ENCODE measurements around the gene FRAT2. TPM values are rescaled to one million over a fixed set of nuclear protein-coding genes. Genes with fewer than 3 reads are reported as not detected.

The FRAT2 gene
- total RNA-seq, 4 donors from 2014 or later = 40.9 to 62.0 (median 57.7) TPM

DNA sequence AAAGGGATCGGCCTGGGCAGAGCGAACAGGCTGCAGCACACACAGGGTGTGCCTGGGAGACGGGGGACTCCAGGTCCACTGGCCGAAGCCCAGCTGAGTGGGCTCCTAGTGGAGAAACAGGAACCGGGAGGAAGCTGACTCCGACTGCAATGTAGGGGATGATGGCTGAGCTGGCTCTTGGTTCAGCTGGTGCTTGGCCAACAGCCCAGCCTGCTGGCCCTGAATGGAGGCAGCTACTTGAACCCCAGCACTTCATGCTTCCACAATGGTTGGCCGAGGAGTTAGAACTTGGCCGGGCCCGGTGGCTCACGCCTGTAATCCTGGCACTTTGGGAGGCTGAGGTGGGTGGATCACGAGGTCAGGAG, 27.0 kb upstream of the FRAT2 start:
- intact Hi-C loops (cut with DNase I; ENCODE audit: low total_unique reads) = no loop called here

DNA sequence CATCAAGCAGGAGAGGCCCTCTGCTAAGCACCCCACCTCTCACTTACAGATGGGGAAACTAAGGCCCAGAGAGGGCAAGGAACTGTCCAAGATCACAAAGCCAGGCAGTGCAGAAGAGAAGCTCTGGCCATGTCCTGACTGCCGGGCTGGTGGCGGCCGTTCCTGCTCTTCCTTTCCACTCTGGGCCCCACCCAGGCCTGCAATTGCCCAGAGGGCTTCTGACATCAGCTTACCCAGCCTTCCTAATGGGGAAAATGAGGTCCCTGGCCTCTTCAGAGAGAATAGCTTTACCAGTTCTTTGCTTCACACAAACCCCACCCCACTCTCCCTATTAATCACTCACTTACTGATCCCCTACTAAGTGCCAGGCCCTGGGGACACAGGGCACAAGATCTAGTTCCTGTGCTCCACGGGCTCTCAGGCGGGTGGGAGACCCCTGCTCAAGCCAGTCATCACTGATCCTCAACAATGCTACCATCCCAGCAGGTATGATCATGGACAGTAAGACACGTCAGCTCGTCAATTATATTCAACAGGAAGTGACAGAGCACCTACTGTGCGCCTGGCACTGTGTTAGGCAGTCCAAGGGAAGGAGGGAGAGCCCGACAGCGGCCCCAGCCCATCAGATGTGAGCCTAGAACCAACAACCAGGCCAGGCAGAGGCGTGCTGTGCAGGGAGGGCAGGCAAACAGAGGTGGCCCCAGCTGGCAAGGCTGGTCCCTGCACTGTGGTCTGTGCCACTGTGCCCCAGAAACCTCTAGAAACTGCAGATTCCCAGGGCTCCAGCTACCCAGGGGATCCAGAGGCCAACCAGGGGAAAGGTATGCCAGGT, 26.4 kb upstream of the FRAT2 start:
- no peak for TF ChIP-seq POLR2A (IDR thresholded peaks at IDR 0.05)
- TF ChIP-seq, protein P1, sequence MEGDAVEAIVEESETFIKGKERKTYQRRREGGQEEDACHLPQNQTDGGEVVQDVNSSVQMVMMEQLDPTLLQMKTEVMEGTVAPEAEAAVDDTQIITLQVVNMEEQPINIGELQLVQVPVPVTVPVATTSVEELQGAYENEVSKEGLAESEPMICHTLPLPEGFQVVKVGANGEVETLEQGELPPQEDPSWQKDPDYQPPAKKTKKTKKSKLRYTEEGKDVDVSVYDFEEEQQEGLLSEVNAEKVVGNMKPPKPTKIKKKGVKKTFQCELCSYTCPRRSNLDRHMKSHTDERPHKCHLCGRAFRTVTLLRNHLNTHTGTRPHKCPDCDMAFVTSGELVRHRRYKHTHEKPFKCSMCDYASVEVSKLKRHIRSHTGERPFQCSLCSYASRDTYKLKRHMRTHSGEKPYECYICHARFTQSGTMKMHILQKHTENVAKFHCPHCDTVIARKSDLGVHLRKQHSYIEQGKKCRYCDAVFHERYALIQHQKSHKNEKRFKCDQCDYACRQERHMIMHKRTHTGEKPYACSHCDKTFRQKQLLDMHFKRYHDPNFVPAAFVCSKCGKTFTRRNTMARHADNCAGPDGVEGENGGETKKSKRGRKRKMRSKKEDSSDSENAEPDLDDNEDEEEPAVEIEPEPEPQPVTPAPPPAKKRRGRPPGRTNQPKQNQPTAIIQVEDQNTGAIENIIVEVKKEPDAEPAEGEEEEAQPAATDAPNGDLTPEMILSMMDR (IDR thresholded peaks at IDR 0.05) = no peak
- WGBS, 2 donors = 78 to 80% methylated on average over 11 of the region's 11 CpGs
- no peak overlapping the region for H3K4me3 ChIP-seq (ENCODE audit: low read depth, poor library complexity, severe bottlenecking)
- no peak for DNase-seq (ENCODE audit: low spot score in 2 of 2)
- intact Hi-C loops (cut with DNase I; ENCODE audit: low total_unique reads) = no loop called here

More for the DNA sequence above, 27.0 kb upstream of the FRAT2 start:
- DNase-seq (ENCODE audit: low spot score in 2 of 2) = no peak
- WGBS, 2 donors = 84 to 88% methylated on average over 11 of the region's 11 CpGs
- TF ChIP-seq, protein P1 (IDR thresholded peaks at IDR 0.05) = no peak
- no peak for TF ChIP-seq POLR2A (IDR thresholded peaks at IDR 0.05)
- H3K4me3 ChIP-seq (ENCODE audit: low read depth, poor library complexity, severe bottlenecking) = no peak overlapping the region

DNA sequence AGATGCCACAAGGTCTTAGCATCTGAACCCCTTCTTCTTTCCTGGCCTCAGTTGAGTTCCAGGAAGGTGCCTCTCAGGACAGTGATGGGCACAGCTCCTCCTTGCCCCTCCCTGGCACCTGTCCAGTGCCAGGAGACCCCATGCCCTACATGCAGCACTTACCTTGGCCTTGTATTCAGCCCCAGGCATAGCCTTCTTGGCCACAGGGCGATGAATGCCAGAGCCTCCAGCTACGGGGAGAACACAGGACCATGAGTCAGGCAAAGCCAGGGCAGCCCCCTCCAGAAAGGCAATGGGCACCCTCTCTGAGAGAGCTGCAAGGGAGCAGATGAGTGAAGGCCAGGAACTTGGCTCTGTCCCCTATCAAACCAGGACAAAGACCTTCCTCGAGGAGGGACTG, 24.3 kb upstream of the FRAT2 start:
- intact Hi-C loops (cut with DNase I; ENCODE audit: low total_unique reads) = no loop called here
- H3K4me3 ChIP-seq (ENCODE audit: low read depth, poor library complexity, severe bottlenecking) = no peak overlapping the region
- TF ChIP-seq, protein P1 (IDR thresholded peaks at IDR 0.05) = no peak
- no peak for TF ChIP-seq POLR2A (IDR thresholded peaks at IDR 0.05)
- DNase-seq (ENCODE audit: low spot score in 2 of 2) = no peak
- 75 to 77% methylated on average over 3 of the region's 3 CpGs for WGBS, 2 donors

DNA sequence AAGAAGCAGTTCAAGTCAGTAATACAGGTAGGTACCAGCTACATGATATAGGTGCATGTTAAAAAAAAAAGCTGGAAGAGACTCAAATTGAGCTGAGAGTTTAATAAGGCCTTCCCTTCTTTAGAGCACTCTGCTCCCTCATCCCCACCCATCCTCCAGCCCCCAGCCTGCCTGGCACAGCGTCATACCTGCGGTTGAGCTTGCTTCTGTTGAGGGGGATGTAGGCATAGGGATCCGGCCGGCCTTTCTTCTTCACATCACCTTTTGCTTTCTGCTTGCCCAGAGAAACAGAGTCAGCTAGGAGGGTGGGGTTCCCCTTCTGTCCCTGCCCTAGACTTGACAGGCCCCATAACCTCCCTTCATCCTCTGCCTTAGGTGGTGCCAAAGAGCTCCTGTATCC, 23.8 kb upstream of the FRAT2 start:
- WGBS, 2 donors = 90 to 95% methylated on average over 4 of the region's 4 CpGs
- no peak for DNase-seq (ENCODE audit: low spot score in 2 of 2)
- TF ChIP-seq POLR2A (IDR thresholded peaks at IDR 0.05) = no peak
- TF ChIP-seq, protein P1 (IDR thresholded peaks at IDR 0.05) = no peak
- intact Hi-C loops (cut with DNase I; ENCODE audit: low total_unique reads) = no loop called here
- no peak overlapping the region for H3K4me3 ChIP-seq (ENCODE audit: low read depth, poor library complexity, severe bottlenecking)

DNA sequence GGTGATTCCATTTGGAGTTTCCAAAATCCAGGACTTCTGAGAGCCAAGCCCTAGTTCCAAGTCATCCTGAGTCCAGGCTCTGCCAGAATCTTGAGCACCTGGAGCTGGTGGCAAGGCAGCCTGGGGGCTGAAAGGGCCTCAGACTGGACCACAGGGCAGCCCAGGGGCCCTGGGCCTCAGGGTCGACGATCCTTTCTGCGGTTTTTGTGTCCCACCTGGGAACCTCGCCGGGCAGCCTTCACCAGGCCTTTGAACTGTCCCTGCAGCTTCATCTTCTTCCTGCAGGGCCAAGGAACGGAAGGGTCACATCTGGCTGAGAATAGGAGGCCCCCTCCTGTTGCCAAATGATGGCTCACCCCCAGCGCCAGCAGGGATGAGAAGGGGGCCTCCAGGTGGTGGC, 22.4 kb upstream of the FRAT2 start:
- intact Hi-C loops (cut with DNase I; ENCODE audit: low total_unique reads) = no loop called here
- no peak overlapping the region for H3K4me3 ChIP-seq (ENCODE audit: low read depth, poor library complexity, severe bottlenecking)
- WGBS, 2 donors = 91 to 98% methylated on average over 5 to 7 of the region's 7 CpGs
- TF ChIP-seq, protein P1 (IDR thresholded peaks at IDR 0.05) = no peak
- TF ChIP-seq POLR2A (IDR thresholded peaks at IDR 0.05) = no peak
- no peak for DNase-seq (ENCODE audit: low spot score in 2 of 2)
